ENCODE results near the gene WHRN.

- TF ChIP-seq, protein P1, sequence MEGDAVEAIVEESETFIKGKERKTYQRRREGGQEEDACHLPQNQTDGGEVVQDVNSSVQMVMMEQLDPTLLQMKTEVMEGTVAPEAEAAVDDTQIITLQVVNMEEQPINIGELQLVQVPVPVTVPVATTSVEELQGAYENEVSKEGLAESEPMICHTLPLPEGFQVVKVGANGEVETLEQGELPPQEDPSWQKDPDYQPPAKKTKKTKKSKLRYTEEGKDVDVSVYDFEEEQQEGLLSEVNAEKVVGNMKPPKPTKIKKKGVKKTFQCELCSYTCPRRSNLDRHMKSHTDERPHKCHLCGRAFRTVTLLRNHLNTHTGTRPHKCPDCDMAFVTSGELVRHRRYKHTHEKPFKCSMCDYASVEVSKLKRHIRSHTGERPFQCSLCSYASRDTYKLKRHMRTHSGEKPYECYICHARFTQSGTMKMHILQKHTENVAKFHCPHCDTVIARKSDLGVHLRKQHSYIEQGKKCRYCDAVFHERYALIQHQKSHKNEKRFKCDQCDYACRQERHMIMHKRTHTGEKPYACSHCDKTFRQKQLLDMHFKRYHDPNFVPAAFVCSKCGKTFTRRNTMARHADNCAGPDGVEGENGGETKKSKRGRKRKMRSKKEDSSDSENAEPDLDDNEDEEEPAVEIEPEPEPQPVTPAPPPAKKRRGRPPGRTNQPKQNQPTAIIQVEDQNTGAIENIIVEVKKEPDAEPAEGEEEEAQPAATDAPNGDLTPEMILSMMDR (IDR thresholded peaks at IDR 0.05) = no peak
- no peak for TF ChIP-seq PRDM15 (CRISPR knock-in tag; IDR thresholded peaks at IDR 0.05)
- TF ChIP-seq, protein P2, sequence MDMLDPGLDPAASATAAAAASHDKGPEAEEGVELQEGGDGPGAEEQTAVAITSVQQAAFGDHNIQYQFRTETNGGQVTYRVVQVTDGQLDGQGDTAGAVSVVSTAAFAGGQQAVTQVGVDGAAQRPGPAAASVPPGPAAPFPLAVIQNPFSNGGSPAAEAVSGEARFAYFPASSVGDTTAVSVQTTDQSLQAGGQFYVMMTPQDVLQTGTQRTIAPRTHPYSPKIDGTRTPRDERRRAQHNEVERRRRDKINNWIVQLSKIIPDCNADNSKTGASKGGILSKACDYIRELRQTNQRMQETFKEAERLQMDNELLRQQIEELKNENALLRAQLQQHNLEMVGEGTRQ (CRISPR knock-in tag; IDR thresholded peaks at IDR 0.05) = no peak
- no peak for TF ChIP-seq ZNF396 (CRISPR knock-in tag; IDR thresholded peaks at IDR 0.05; ENCODE audit: borderline replicate concordance)
- TF ChIP-seq GTF2I (CRISPR knock-in tag; conservative IDR thresholded peaks at IDR 0.05) = no peak
These were observed 4.5 kb downstream of the WHRN start for GRCh38 chr9:114500697-114501292.
